Suprapubic skin (tissue), 3 donors: Measurements from ENCODE around the gene CTDSP2.

Source experiments
- POLR2AphosphoS5 ChIP-seq, 3 donors: sonication (generic); formaldehyde crosslinking; IDR thresholded peaks; one replicate each; pipeline ENCODE4 v1.6.1; 2017; ENCODE audit warnings: antibody characterized with exemption in 3 of 3
- TF ChIP-seq, protein P1 (sequence below), 2 donors: fragments of 200-600 bp in 1 of 2; fragments of 450-650 bp in 1 of 2; sonication (generic) in 1 of 2; IDR thresholded peaks; one replicate each; pipeline ENCODE4 v1.5.1; 2016 to 2019; ENCODE audit warnings: antibody characterized with exemption in 2 of 2, mild to moderate bottlenecking in 1 of 2, moderate library complexity in 1 of 2

DNA sequence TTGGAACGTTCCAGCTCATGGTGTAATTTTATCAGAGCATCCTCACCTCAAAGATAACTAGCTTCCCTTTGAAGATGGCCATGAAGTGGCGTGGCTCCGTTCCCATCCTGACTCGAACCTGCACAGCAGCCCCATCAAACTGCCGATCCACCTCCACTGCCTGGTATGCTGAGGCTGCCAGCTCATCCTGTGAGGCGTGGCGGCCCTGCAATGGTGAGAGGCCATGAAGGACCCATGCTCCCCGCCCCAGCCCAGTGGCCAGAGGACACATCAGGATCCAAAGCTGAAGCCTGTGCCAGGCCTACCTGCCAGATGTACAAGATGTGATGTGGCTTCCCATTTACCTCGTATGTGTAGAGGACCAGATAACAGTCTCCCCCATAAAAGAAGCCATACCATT lies 39.2 kb downstream of the CTDSP2 start:
- no peak for TF ChIP-seq POLR2AphosphoS5 (IDR thresholded peaks at IDR 0.05)
- TF ChIP-seq, protein P1, sequence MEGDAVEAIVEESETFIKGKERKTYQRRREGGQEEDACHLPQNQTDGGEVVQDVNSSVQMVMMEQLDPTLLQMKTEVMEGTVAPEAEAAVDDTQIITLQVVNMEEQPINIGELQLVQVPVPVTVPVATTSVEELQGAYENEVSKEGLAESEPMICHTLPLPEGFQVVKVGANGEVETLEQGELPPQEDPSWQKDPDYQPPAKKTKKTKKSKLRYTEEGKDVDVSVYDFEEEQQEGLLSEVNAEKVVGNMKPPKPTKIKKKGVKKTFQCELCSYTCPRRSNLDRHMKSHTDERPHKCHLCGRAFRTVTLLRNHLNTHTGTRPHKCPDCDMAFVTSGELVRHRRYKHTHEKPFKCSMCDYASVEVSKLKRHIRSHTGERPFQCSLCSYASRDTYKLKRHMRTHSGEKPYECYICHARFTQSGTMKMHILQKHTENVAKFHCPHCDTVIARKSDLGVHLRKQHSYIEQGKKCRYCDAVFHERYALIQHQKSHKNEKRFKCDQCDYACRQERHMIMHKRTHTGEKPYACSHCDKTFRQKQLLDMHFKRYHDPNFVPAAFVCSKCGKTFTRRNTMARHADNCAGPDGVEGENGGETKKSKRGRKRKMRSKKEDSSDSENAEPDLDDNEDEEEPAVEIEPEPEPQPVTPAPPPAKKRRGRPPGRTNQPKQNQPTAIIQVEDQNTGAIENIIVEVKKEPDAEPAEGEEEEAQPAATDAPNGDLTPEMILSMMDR (IDR thresholded peaks at IDR 0.05), result no peak
